Glomerular endothelial cell (primary cell): ENCODE results near the gene FAM118B. TPM values are rescaled to one million over a fixed set of nuclear protein-coding genes. Genes with fewer than 3 reads are reported as not detected.

ENCODE experiments used
- DNase-seq: peaks from one replicate; pipeline ENCODE4 v3.0.0-alpha.2; 2011; ENCODE audit warnings: low read depth, low spot score; ENCODE audit errors: extremely low read depth
- total RNA-seq: library from RNA; depleted of rRNA; stranded (reverse); fragments of >200 nt; gene quantifications from 2 replicates; pipeline ENCODE4 v1.2.3, GENCODE V29; 2015

The FAM118B gene
- 29.9 and 31.3 TPM in 2 replicates for total RNA-seq

- no peak for DNase-seq
Observed at GRCh38 chr11:126211236-126212088, at the start of gene FAM118B, which contains the start of gene RPUSD4. FAM118B (plus strand) TSS chr11:126211782; CDS start chr11:126235002, 23,220 bp downstream. RPUSD4 (minus strand) TSS chr11:126211650; CDS start chr11:126211638, 12 bp downstream.

GRCh38 chr11:126162306-126163030 lies 49.1 kb upstream of the FAM118B start:
- no peak for DNase-seq

- DNase-seq = no peak
Observed at GRCh38 chr11:126163074-126163700, 48.4 kb upstream of the FAM118B start.

GRCh38 chr11:126163779-126164178 lies 47.8 kb upstream of the FAM118B start:
- DNase-seq = no peak

GRCh38 chr11:126164781-126165180 lies 46.8 kb upstream of the FAM118B start:
- DNase-seq = no peak

- no peak for DNase-seq
Observed at GRCh38 chr11:126165311-126165720, 46.3 kb upstream of the FAM118B start.

- no peak for DNase-seq
Observed at GRCh38 chr11:126165757-126166156, 45.8 kb upstream of the FAM118B start.

- DNase-seq = no peak
Observed at GRCh38 chr11:126166413-126166812, 45.2 kb upstream of the FAM118B start.

- DNase-seq = no peak
Observed at GRCh38 chr11:126167488-126167887, 44.1 kb upstream of the FAM118B start.

- no peak for DNase-seq
Observed at GRCh38 chr11:126169291-126169690, 42.3 kb upstream of the FAM118B start.

GRCh38 chr11:126172596-126173038 lies 39.0 kb upstream of the FAM118B start:
- DNase-seq = no peak

- no peak for DNase-seq
Observed at GRCh38 chr11:126173257-126173656, 38.3 kb upstream of the FAM118B start.

GRCh38 chr11:126174816-126175215 lies 36.8 kb upstream of the FAM118B start:
- DNase-seq = no peak

GRCh38 chr11:126175393-126175792 lies 36.2 kb upstream of the FAM118B start:
- no peak for DNase-seq

GRCh38 chr11:126176853-126177470 lies 34.6 kb upstream of the FAM118B start:
- no peak for DNase-seq

- DNase-seq = no peak
Observed at GRCh38 chr11:126181939-126182730, 29.4 kb upstream of the FAM118B start.

GRCh38 chr11:126182787-126183445 lies 28.7 kb upstream of the FAM118B start:
- DNase-seq = no peak

GRCh38 chr11:126185259-126186024 lies 26.1 kb upstream of the FAM118B start:
- DNase-seq = no peak
